GM12878 (cell line): ENCODE data around the gene CGA. TPM values are rescaled to one million over a fixed set of nuclear protein-coding genes. Genes with fewer than 3 reads are reported as not detected.

ENCODE experiments used
- ATAC-seq: fragments of 200-7000 bp; cut with Tn5 transposase; 3 replicates; pipeline ENCODE4 v1.9.1; 2020; ENCODE audit warnings: mild to moderate bottlenecking, moderate library complexity
- BruUV-seq: library from RNA; stranded (reverse); fragments of 400-500 nt; replicated peaks from 2 replicates; lab custom pipeline; 2021; lab: Mats Ljungman, UMichigan
- CTCF ChIA-PET: fragments of 300-600 bp; sonication (Branson Sonifier 250); formaldehyde crosslinking; extraction: SDS; loops from one replicate; lab custom pipeline; 2021; ENCODE audit warnings: inconsistent platforms; lab: Yijun Ruan, JAX
- POLR2A ChIA-PET: fragments of 350-600 bp; formaldehyde crosslinking; extraction: SDS; loops from one replicate; lab custom pipeline; 2021; ENCODE audit warnings: inconsistent platforms; lab: Charles Lee
- RAD21 ChIA-PET: fragments of 300-600 bp; sonication (Branson Sonifier 250); formaldehyde crosslinking; loops from one replicate; lab custom pipeline; 2023; ENCODE audit warnings: antibody characterized with exemption; ENCODE audit not compliant: unreplicated experiment; lab: Charles Lee
- SMC1A ChIA-PET: fragments of 300-600 bp; sonication (Branson Sonifier 250); formaldehyde crosslinking; loops from one replicate; lab custom pipeline; 2023; ENCODE audit not compliant: unreplicated experiment, uncharacterized antibody; lab: Charles Lee
- DNase-seq: peaks from one replicate; pipeline ENCODE4 v3.0.0-alpha.2; 2011; ENCODE audit warnings: low read depth, low spot score
- FAIRE-seq: peaks from 3 replicates; lab custom pipeline; 2011; peaks lifted over from hg19 to GRCh38; lab: Jason Lieb, UNC
- H2AFZ ChIP-seq: 2 replicates; pipeline ENCODE4 v1.6.0; 2011; ENCODE audit warnings: low read depth, low read length, control low read depth; ENCODE audit not compliant: control insufficient read depth
- H3K27ac ChIP-seq: 2 replicates; pipeline ENCODE4 v1.5.1; 2011; ENCODE audit warnings: control low read depth; ENCODE audit not compliant: control insufficient read depth, insufficient read depth
- H3K27me3 ChIP-seq, 2 experiments: replicated peaks in 1 of 2; 2 replicates each; pipeline versions ENCODE4 v1.6.0 to v1.6.1; 2011; ENCODE audit warnings: low read length in 1 of 2; ENCODE audit not compliant: control insufficient read depth in 2 of 2, insufficient read depth in 2 of 2
- H3K36me3 ChIP-seq, 2 experiments: 2 replicates each; pipeline ENCODE4 v1.5.1; 2011; ENCODE audit warnings: low read length in 1 of 2; ENCODE audit not compliant: control insufficient read depth in 2 of 2, insufficient read depth in 2 of 2
- H3K4me1 ChIP-seq: 2 replicates; pipeline ENCODE4 v1.6.1; 2011; ENCODE audit warnings: mild to moderate bottlenecking, low read length, moderate library complexity, mixed read lengths; ENCODE audit not compliant: control insufficient read depth, insufficient read depth
- H3K4me2 ChIP-seq: 2 replicates; pipeline ENCODE4 v1.6.0; 2011; ENCODE audit warnings: control low read depth; ENCODE audit not compliant: control insufficient read depth, insufficient read depth
- H3K4me3 ChIP-seq: fragments of 200-600 bp; sonication (generic); 2 replicates; pipeline ENCODE4 v1.5.1; 2016
- H3K79me2 ChIP-seq: 2 replicates; pipeline ENCODE4 v1.6.0; 2011; ENCODE audit warnings: low read length; ENCODE audit not compliant: control insufficient read depth, insufficient read depth
- H3K9ac ChIP-seq: 2 replicates; pipeline ENCODE4 v1.8.0; 2011; ENCODE audit warnings: low read length, control low read depth, mixed read lengths; ENCODE audit not compliant: control insufficient read depth, insufficient read depth
- H3K9me3 ChIP-seq: replicated peaks from 3 replicates; pipeline ENCODE4 v1.5.1; 2011; ENCODE audit warnings: mild to moderate bottlenecking, low read length; ENCODE audit not compliant: control insufficient read depth, insufficient read depth
- H4K20me1 ChIP-seq: 2 replicates; pipeline ENCODE4 v1.6.0; 2011; ENCODE audit not compliant: control insufficient read depth, insufficient read depth
- KLF5 ChIP-seq: fragments of 450-650 bp; IDR thresholded peaks from 2 replicates; pipeline ENCODE4 v1.6.1; 2014; ENCODE audit warnings: mild to moderate bottlenecking; ENCODE audit not compliant: partially characterized antibody
- LARP7 ChIP-seq: fragments of 450-650 bp; IDR thresholded peaks from 2 replicates; pipeline ENCODE4 v1.6.1; 2017; ENCODE audit warnings: mild to moderate bottlenecking
- NFYB ChIP-seq: IDR thresholded peaks from 2 replicates; pipeline ENCODE4 v1.6.1; 2011; ENCODE audit warnings: low read depth, mild to moderate bottlenecking, low read length, improper control_type of control experiment, moderate library complexity; ENCODE audit not compliant: insufficient read depth
- RAD21 ChIP-seq: IDR thresholded peaks from 2 replicates; pipeline ENCODE4 v1.6.1; 2011; ENCODE audit warnings: mild to moderate bottlenecking, low read depth, low read length, moderate library complexity; ENCODE audit not compliant: insufficient read depth
- WGBS: methylation state at CpG from one replicate; pipeline ENCODE4 v1.1.6; 2016; ENCODE audit warnings: low lambda C conversion rate; ENCODE audit not compliant: insufficient replicate concordance, insufficient coverage; ENCODE audit errors: missing lambda C conversion rate; 5-methylcytosine and 5-hydroxymethylcytosine counted together
- in situ Hi-C: fragments of 300-500 bp; cut with MboI; formaldehyde crosslinking; loops from 9 replicates; pipeline ENCODE4 v1.14.3; 2018; ENCODE audit warnings: mixed read lengths
- intact Hi-C: fragments of 100-400 bp; cut with micrococcal nuclease; formaldehyde crosslinking; loops from one replicate; pipeline ENCODE4 v1.14.2; 2022; ENCODE audit not compliant: unreplicated experiment
- polyA plus RNA-seq, 11 experiments: library from polyadenylated mRNA; depleted of rRNA in 4 of 11; unstranded in 6 of 11; stranded (reverse) in 5 of 11; fragments of >200 nt; fragmentation: Nextera tagmentation in 4 of 11; fragmentation: Illumina TruSeq in 1 of 11; extraction: Ambion mirVana in 4 of 11; extraction: Trizol in 1 of 11; gene quantifications; 1 replicate in 1 of 11; 2 replicates in 10 of 11; pipeline versions ENCODE4 v1.2.1 to v1.2.3, GENCODE V29; 2011 to 2016; ENCODE audit warnings: inconsistent platforms in 2 of 11, missing spikeins in 2 of 11, low read depth in 1 of 11
- total RNA-seq, 4 experiments: library from RNA; depleted of rRNA in 3 of 4; stranded (reverse); fragments of >200 nt in 3 of 4; fragmentation: Illumina TruSeq in 1 of 4; extraction: Trizol in 1 of 4; gene quantifications; 2 replicates each; pipeline versions ENCODE4 v1.2.1 to v1.2.3, GENCODE V29; 2013 to 2021
- TF ChIP-seq, protein P1 (sequence below): fragments of 450-650 bp; formaldehyde crosslinking; IDR thresholded peaks from 2 replicates; pipeline ENCODE4 v1.5.0; 2022; ENCODE audit warnings: mild to moderate bottlenecking, missing genetic modification characterization
- TF ChIP-seq, protein P2 (sequence below): fragments of 450-650 bp; formaldehyde crosslinking; IDR thresholded peaks from 2 replicates; pipeline ENCODE4 v1.4.0; 2020; ENCODE audit warnings: mild to moderate bottlenecking, moderate library complexity

CGA gene
- total and polyA plus RNA-seq, 10 of the 15 experiments (the other 5 are each of a cell fraction or from before 2014, with no cell fraction given), result 0.10 to 0.27 (median 0.12) TPM; not detected in 6

GRCh38 chr6:87045521-87046075 lies 49.3 kb downstream of the CGA start:
- intact Hi-C loops (no loop called here), in situ Hi-C loops (no loop called here)
- no TSS peak for BruUV-seq
- Histone ChIP-seq H3K9ac (no peak overlapping the region), H3K36me3 (no peaks in the 10 kb centered on the region), H3K4me3 (no peak overlapping the region), H2AFZ (no peak overlapping the region), H4K20me1 (no peaks in the 10 kb centered on the region), H3K27me3 (no peaks in the 10 kb centered on the region; a peak in 1 of 4 replicates), H3K27ac (no peak overlapping the region), H3K4me2 (no peak overlapping the region), H3K79me2 (no peaks in the 10 kb centered on the region), H3K9me3 (no peaks in the 10 kb centered on the region), H3K4me1 (peaks cover 4% of the 10 kb centered on the region)
- ChIA-PET POLR2A (no interaction called here), RAD21 (no interaction called here), CTCF (interaction anchor here (0.9 to 2.4 kb wide), 5 partner anchors 13 to 37 kb away, joined by 3 to 8 read pairs (median 3); no protein-coding TSS in a partner anchor), SMC1A (interaction anchor here (1.1 kb wide), 1 partner anchor 71 kb away, joined by 3 read pairs; no protein-coding TSS in a partner anchor)
- FAIRE-seq (no peak), DNase-seq (no peak), ATAC-seq (no peak)
- no peak for TF ChIP-seq RAD21
- no peak for TF ChIP-seq KLF5
- no peak for TF ChIP-seq NFYB
- TF ChIP-seq, protein P1, sequence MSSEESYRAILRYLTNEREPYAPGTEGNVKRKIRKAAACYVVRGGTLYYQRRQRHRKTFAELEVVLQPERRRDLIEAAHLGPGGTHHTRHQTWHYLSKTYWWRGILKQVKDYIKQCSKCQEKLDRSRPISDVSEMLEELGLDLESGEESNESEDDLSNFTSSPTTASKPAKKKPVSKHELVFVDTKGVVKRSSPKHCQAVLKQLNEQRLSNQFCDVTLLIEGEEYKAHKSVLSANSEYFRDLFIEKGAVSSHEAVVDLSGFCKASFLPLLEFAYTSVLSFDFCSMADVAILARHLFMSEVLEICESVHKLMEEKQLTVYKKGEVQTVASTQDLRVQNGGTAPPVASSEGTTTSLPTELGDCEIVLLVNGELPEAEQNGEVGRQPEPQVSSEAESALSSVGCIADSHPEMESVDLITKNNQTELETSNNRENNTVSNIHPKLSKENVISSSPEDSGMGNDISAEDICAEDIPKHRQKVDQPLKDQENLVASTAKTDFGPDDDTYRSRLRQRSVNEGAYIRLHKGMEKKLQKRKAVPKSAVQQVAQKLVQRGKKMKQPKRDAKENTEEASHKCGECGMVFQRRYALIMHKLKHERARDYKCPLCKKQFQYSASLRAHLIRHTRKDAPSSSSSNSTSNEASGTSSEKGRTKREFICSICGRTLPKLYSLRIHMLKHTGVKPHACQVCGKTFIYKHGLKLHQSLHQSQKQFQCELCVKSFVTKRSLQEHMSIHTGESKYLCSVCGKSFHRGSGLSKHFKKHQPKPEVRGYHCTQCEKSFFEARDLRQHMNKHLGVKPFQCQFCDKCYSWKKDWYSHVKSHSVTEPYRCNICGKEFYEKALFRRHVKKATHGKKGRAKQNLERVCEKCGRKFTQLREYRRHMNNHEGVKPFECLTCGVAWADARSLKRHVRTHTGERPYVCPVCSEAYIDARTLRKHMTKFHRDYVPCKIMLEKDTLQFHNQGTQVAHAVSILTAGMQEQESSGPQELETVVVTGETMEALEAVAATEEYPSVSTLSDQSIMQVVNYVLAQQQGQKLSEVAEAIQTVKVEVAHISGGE (CRISPR knock-in tag), result no peak
- TF ChIP-seq, protein P2, sequence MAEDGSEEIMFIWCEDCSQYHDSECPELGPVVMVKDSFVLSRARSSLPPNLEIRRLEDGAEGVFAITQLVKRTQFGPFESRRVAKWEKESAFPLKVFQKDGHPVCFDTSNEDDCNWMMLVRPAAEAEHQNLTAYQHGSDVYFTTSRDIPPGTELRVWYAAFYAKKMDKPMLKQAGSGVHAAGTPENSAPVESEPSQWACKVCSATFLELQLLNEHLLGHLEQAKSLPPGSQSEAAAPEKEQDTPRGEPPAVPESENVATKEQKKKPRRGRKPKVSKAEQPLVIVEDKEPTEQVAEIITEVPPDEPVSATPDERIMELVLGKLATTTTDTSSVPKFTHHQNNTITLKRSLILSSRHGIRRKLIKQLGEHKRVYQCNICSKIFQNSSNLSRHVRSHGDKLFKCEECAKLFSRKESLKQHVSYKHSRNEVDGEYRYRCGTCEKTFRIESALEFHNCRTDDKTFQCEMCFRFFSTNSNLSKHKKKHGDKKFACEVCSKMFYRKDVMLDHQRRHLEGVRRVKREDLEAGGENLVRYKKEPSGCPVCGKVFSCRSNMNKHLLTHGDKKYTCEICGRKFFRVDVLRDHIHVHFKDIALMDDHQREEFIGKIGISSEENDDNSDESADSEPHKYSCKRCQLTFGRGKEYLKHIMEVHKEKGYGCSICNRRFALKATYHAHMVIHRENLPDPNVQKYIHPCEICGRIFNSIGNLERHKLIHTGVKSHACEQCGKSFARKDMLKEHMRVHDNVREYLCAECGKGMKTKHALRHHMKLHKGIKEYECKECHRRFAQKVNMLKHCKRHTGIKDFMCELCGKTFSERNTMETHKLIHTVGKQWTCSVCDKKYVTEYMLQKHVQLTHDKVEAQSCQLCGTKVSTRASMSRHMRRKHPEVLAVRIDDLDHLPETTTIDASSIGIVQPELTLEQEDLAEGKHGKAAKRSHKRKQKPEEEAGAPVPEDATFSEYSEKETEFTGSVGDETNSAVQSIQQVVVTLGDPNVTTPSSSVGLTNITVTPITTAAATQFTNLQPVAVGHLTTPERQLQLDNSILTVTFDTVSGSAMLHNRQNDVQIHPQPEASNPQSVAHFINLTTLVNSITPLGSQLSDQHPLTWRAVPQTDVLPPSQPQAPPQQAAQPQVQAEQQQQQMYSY (CRISPR knock-in tag), result no peak
- no peak for TF ChIP-seq LARP7
- 9% methylated on average over 5 of the region's 5 CpGs for WGBS
